OCI-LY1 (cell line): ENCODE results near the gene SDR42E1.

ENCODE experiments used
- H2AFZ ChIP-seq: fragments of 200-600 bp; sonication (generic), shearing (Covaris generic); 2 replicates; pipeline ENCODE4 v1.6.0; 2014; ENCODE audit warnings: antibody characterized with exemption, mild to moderate bottlenecking, low read length
- H3F3A ChIP-seq: fragments of 200-600 bp; sonication (generic), shearing (Covaris generic); 2 replicates; pipeline ENCODE4 v1.6.0; 2014; ENCODE audit warnings: mild to moderate bottlenecking, antibody characterized with exemption, low read length, moderate library complexity; ENCODE audit not compliant: insufficient read depth
- H3K27ac ChIP-seq: fragments of 200-600 bp; sonication (generic); 2 replicates; pipeline ENCODE4 v1.5.1; 2014; ENCODE audit warnings: low read length, mixed run types, mild to moderate bottlenecking, low read depth; ENCODE audit not compliant: poor library complexity, severe bottlenecking
- H3K27me3 ChIP-seq: fragments of 200-600 bp; sonication (generic); 2 replicates; pipeline ENCODE4 v1.6.0; 2014; ENCODE audit warnings: antibody characterized with exemption, mild to moderate bottlenecking, low read length, moderate library complexity; ENCODE audit not compliant: insufficient read depth
- H3K36me3 ChIP-seq: fragments of 200-600 bp; sonication (generic); 2 replicates; pipeline ENCODE4 v1.6.1; 2014; ENCODE audit warnings: mild to moderate bottlenecking, antibody characterized with exemption, low read length, moderate library complexity, mixed read lengths; ENCODE audit not compliant: insufficient read depth
- H3K4me1 ChIP-seq: fragments of 200-600 bp; sonication (generic); 2 replicates; pipeline ENCODE4 v1.5.1; 2014; ENCODE audit warnings: mild to moderate bottlenecking, low read length, moderate library complexity; ENCODE audit not compliant: insufficient read depth, severe bottlenecking
- H3K4me2 ChIP-seq: fragments of 200-600 bp; sonication (generic), shearing (Covaris generic); 2 replicates; pipeline ENCODE4 v1.6.1; 2014; ENCODE audit warnings: low read length
- H3K4me3 ChIP-seq: fragments of 200-600 bp; sonication (generic); 2 replicates; pipeline ENCODE4 v1.5.1; 2014; ENCODE audit warnings: low read length, low read depth, mild to moderate bottlenecking, mixed read lengths; ENCODE audit not compliant: poor library complexity, severe bottlenecking
- H3K79me2 ChIP-seq: fragments of 200-600 bp; shearing (Covaris generic); 2 replicates; pipeline ENCODE4 v1.6.1; 2016; ENCODE audit warnings: mixed run types, low read length, mixed read lengths; ENCODE audit not compliant: insufficient read depth
- H3K9ac ChIP-seq: fragments of 200-600 bp; sonication (generic), shearing (Covaris generic); 2 replicates; pipeline ENCODE4 v1.6.1; 2014; ENCODE audit warnings: mild to moderate bottlenecking, low read length, mixed read lengths
- H3K9me2 ChIP-seq: fragments of 200-600 bp; sonication (generic), shearing (Covaris generic); 2 replicates; pipeline ENCODE4 v1.6.1; 2014; ENCODE audit warnings: low read depth, mild to moderate bottlenecking, low read length, mixed read lengths
- H3K9me3 ChIP-seq: fragments of 200-600 bp; shearing (Covaris generic); 2 replicates; pipeline ENCODE4 v1.6.1; 2014; ENCODE audit warnings: low read length, mixed read lengths
- H4K20me1 ChIP-seq: fragments of 200-600 bp; sonication (generic), shearing (Covaris generic); 2 replicates; pipeline ENCODE4 v1.6.0; 2016; ENCODE audit warnings: mild to moderate bottlenecking, low read length; ENCODE audit not compliant: insufficient read depth
- CTCF ChIP-seq: fragments of 200-600 bp; sonication (generic), shearing (Covaris generic); IDR thresholded peaks from 2 replicates; pipeline ENCODE4 v1.5.1; 2017; ENCODE audit warnings: mild to moderate bottlenecking, antibody characterized with exemption, low read length, moderate library complexity, mixed read lengths
- EZH2 ChIP-seq: fragments of 200-600 bp; sonication (generic), shearing (Covaris generic); IDR thresholded peaks from 2 replicates; pipeline ENCODE4 v1.8.0; 2017; ENCODE audit warnings: borderline replicate concordance, mixed run types, mild to moderate bottlenecking, antibody characterized with exemption, low read length, moderate library complexity, mixed read lengths

SDR42E1 gene

DNA sequence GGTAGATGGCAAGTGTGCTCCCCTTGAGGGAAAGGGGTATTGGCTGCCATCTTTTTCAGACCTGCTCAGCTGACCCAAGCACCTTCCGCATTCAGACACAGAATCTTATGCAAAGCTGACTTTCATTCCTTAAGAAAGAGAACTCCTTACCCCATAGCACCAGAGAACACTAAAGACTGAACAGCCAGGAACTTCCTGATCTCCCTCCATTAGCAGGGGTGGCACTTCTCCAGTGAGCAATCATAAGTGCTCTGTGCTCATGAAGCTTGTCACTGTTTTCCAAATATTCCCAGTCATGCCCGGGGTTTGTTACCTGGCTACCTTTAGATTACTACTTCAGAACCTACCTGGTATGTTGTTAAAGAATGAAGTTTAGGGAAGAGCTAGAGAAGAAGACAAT is 35.7 kb upstream of the SDR42E1 start:
- Histone ChIP-seq H3K36me3 (no peaks in the 10 kb centered on the region), H3K4me1 (no peaks in the 10 kb centered on the region), H3K79me2 (no peaks in the 10 kb centered on the region), H3F3A (no peaks in the 10 kb centered on the region), H3K9ac (no peak overlapping the region), H3K4me2 (no peak overlapping the region), H3K4me3 (no peak overlapping the region), H4K20me1 (no peaks in the 10 kb centered on the region), H3K27ac (no peak overlapping the region), H2AFZ (no peak overlapping the region), H3K27me3 (0 out of 2 replicates have a peak, but pooled peaks cover 4% of the 10 kb centered on the region), H3K9me2 (no peaks in the 10 kb centered on the region), H3K9me3 (no peaks in the 10 kb centered on the region)
- TF ChIP-seq EZH2 (no peak), CTCF (no peak)

GRCh38 chr16:82046541-82046940 is 35.3 kb upstream of the SDR42E1 start:
- no peaks in the 10 kb centered on the region for H3K36me3 ChIP-seq
- no peaks in the 10 kb centered on the region for H3K9me3 ChIP-seq
- no peaks in the 10 kb centered on the region for H3K9me2 ChIP-seq
- H3K4me1 ChIP-seq = no peaks in the 10 kb centered on the region
- no peak overlapping the region for H2AFZ ChIP-seq
- no peak overlapping the region for H3K9ac ChIP-seq
- 0 out of 2 replicates have a peak, but pooled peaks cover 4% of the 10 kb centered on the region for H3K27me3 ChIP-seq
- H3K4me3 ChIP-seq = no peak overlapping the region
- no peak overlapping the region for H3K27ac ChIP-seq
- no peak overlapping the region for H3K4me2 ChIP-seq
- no peaks in the 10 kb centered on the region for H4K20me1 ChIP-seq
- no peaks in the 10 kb centered on the region for H3F3A ChIP-seq
- TF ChIP-seq EZH2 (no peak), CTCF (no peak)
- H3K79me2 ChIP-seq = no peaks in the 10 kb centered on the region

- H3K27ac ChIP-seq = no peak overlapping the region
- no peak overlapping the region for H3K4me2 ChIP-seq
- H4K20me1 ChIP-seq = no peaks in the 10 kb centered on the region
- no peaks in the 10 kb centered on the region for H3K79me2 ChIP-seq
- no peak overlapping the region for H2AFZ ChIP-seq
- TF ChIP-seq EZH2 = no peak
- no peak for TF ChIP-seq CTCF
- H3K4me1 ChIP-seq = no peaks in the 10 kb centered on the region
- H3F3A ChIP-seq = no peaks in the 10 kb centered on the region
- no peaks in the 10 kb centered on the region for H3K9me2 ChIP-seq
- no peaks in the 10 kb centered on the region for H3K36me3 ChIP-seq
- H3K4me3 ChIP-seq = no peak overlapping the region
- no peaks in the 10 kb centered on the region for H3K9me3 ChIP-seq
- no peak overlapping the region for H3K9ac ChIP-seq
- 0 out of 2 replicates have a peak, but pooled peaks cover 4% of the 10 kb centered on the region for H3K27me3 ChIP-seq
Measured at GRCh38 chr16:82045465-82045864, 34.2 kb upstream of the SDR42E1 start.
